HUDEP-2 (cell line): ENCODE measurements around the gene TMEM132C.
"Not testable (repeated sequence)": the region's sequence is repeated elsewhere in the genome, so short reads cannot be mapped to it uniquely, and the experiment has no call there.

ENCODE experiments used
- DNase-seq, 76 experiments: peaks; one replicate each; lab custom pipeline; 2025; ENCODE audit not compliant: unreplicated experiment in 76 of 76; lab: John Stamatoyannopoulos, UW

The TMEM132C gene

GRCh38 chr12:128603573-128604115 is 336.7 kb downstream of the TMEM132C start:
- DNase-seq = no peak

- DNase-seq = not testable (repeated sequence)
Measured at GRCh38 chr12:128604219-128604618, 337.2 kb downstream of the TMEM132C start.

GRCh38 chr12:128606051-128606450 is 339.1 kb downstream of the TMEM132C start:
- no peak for DNase-seq

GRCh38 chr12:128606538-128606937 is 339.6 kb downstream of the TMEM132C start:
- no peak for DNase-seq

GRCh38 chr12:128606970-128607369 is 340.0 kb downstream of the TMEM132C start:
- no peak for DNase-seq

GRCh38 chr12:128607641-128608040 is 340.7 kb downstream of the TMEM132C start:
- DNase-seq = no peak

- no peak for DNase-seq
Measured at GRCh38 chr12:128609861-128610260, 342.9 kb downstream of the TMEM132C start.

- no peak for DNase-seq
Measured at GRCh38 chr12:128611736-128612135, 344.8 kb downstream of the TMEM132C start.

- DNase-seq = no peak
Measured at GRCh38 chr12:128612150-128612850, 345.3 kb downstream of the TMEM132C start.

- no peak for DNase-seq
Measured at GRCh38 chr12:128613837-128614590, 347.0 kb downstream of the TMEM132C start.

- DNase-seq = no peak
Measured at GRCh38 chr12:128617304-128617833, 350.4 kb downstream of the TMEM132C start.

- DNase-seq = no peak
Measured at GRCh38 chr12:128619263-128619662, 352.3 kb downstream of the TMEM132C start.

GRCh38 chr12:128621304-128621703 is 354.3 kb downstream of the TMEM132C start:
- no peak for DNase-seq

- DNase-seq = no peak
Measured at GRCh38 chr12:128623748-128624147, 356.8 kb downstream of the TMEM132C start.

- no peak for DNase-seq
Measured at GRCh38 chr12:128626808-128627320, 359.9 kb downstream of the TMEM132C start.

- no peak for DNase-seq
Measured at GRCh38 chr12:128627659-128628058, 360.7 kb downstream of the TMEM132C start.

GRCh38 chr12:128629979-128630378 is 363.0 kb downstream of the TMEM132C start:
- no peak for DNase-seq

- no peak for DNase-seq
Measured at GRCh38 chr12:128637642-128638606, 371.0 kb downstream of the TMEM132C start.

GRCh38 chr12:128639089-128639488 is 372.1 kb downstream of the TMEM132C start:
- DNase-seq = no peak

- no peak for DNase-seq
Measured at GRCh38 chr12:128643155-128643554, 376.2 kb downstream of the TMEM132C start.
